ENCODE measurements around the gene FBXW11. TPM values are rescaled to one million over a fixed set of nuclear protein-coding genes. Genes with fewer than 3 reads are reported as not detected.

Gene FBXW11
- total RNA-seq, 1 experiment from 2014 or later = 85.3 TPM

DNA sequence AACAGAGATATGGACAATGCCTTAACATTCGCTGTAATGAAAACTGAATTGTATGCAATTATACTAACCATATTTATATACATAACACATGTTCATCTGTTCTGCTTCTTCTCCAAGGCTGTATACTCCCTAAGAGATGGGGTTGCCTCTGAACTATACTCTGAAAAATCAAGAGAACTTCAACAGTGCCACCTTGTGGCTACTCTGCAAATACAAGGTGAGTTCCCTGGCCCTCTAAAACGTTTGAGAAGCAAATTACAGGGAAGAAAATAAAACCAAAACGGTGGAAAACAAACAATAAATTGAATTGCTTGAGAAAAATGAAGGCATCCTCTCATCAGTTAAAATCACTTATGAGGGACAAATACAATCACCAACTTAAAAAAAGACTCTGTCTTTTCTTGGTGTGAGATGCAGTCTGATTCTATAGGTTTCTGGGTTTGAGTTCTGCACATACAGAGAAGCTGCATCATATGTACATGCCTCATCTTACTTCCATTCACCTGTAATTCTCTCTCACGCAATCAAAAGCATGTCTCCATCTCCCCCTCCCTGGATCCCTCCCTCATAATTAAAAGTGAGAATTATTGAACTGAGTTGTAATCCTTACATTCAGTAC is 98.6 kb downstream of the FBXW11 start:
- peak; percentile 35 for DNase-seq
- no peaks in the 10 kb centered on the region for H3K9me3 ChIP-seq (ENCODE audit: control insufficient read depth, low read depth, low read length)
- H2BK5ac ChIP-seq (ENCODE audit: insufficient read length, low read length) = no peak overlapping the region
- no peak overlapping the region for H3K27ac ChIP-seq (ENCODE audit: insufficient read length, low read depth, low read length)
- H4K5ac ChIP-seq (ENCODE audit: insufficient read length, low read depth, low read length) = no peak overlapping the region
- H2BK15ac ChIP-seq (ENCODE audit: low read depth, low read length) = no peak overlapping the region
- H3K14ac ChIP-seq (ENCODE audit: insufficient read depth, low read length) = no peak overlapping the region
- peak overlapping the region in 1 of 3 experiments; percentile 25; a peak in 1 of 7 replicates for H3K27ac Mint-ChIP-seq
- H3K4me1 ChIP-seq (ENCODE audit: insufficient read depth, low read length) = no peaks in the 10 kb centered on the region; the same call in 1 of the 2 replicates
- no peak overlapping the region for H2BK20ac ChIP-seq (ENCODE audit: low read depth, low read length, poor library complexity, severe bottlenecking)
- no peak overlapping the region for H3K9ac ChIP-seq (ENCODE audit: extremely low read depth, insufficient read length, low read length)
- H3K18ac ChIP-seq (ENCODE audit: insufficient read length, low read depth, low read length) = no peak overlapping the region
- peaks cover 0 to 13% (median 12%) of the 10 kb centered on the region in 3 experiments; a peak in 6 of 7 replicates for H3K36me3 Mint-ChIP-seq (ENCODE audit: insufficient read depth in 1 of 3, low read depth in 3 of 3)
- peak; percentile 88 for TF ChIP-seq CTCF (conservative IDR thresholded peaks at IDR 0.05)
- no peaks in the 10 kb centered on the region for H3K27me3 Mint-ChIP-seq (ENCODE audit: low read depth)
- no CpG with 5 or more reads among the region's 4 CpGs for WGBS (ENCODE audit: extremely low coverage, insufficient read length, low lambda C conversion rate)
- H3K27me3 ChIP-seq (ENCODE audit: insufficient read depth, low read length) = no peaks in the 10 kb centered on the region
- no peak overlapping the region for H4K91ac ChIP-seq (ENCODE audit: insufficient read length, low read depth, low read length)
- H3T11ph ChIP-seq (ENCODE audit: low read length) = no peak overlapping the region
- no peak overlapping the region for H2AK5ac ChIP-seq (ENCODE audit: insufficient read length, low read length)
- H3K4me3 Mint-ChIP-seq = no peak overlapping the region
- H2AFZ ChIP-seq (ENCODE audit: low read length) = no peak overlapping the region
- no peaks in the 10 kb centered on the region for H4K20me1 ChIP-seq (ENCODE audit: control insufficient read depth, insufficient read depth, insufficient read length)
- no peak overlapping the region for H3K4me2 ChIP-seq (ENCODE audit: insufficient read depth, insufficient read length, low read length)
- H3K4ac ChIP-seq (ENCODE audit: low read depth, low read length) = no peak overlapping the region
- H3K79me2 ChIP-seq (ENCODE audit: insufficient read depth, low read length) = peaks cover 18% of the 10 kb centered on the region; the same call in 1 of the 2 replicates
- H2BK120ac ChIP-seq (ENCODE audit: low read depth, low read length, poor library complexity, severe bottlenecking) = no peak overlapping the region
- H3K4me1 Mint-ChIP-seq = peaks cover 29 to 35% of the 10 kb centered on the region in 2 experiments
- H3K23ac ChIP-seq (ENCODE audit: insufficient read length, low read depth, low read length) = no peak overlapping the region
- peaks cover 11% of the 10 kb centered on the region for H3K79me1 ChIP-seq (ENCODE audit: insufficient read depth, low read depth, low read length, poor library complexity, severe bottlenecking)
- H4K8ac ChIP-seq (replicated peaks; ENCODE audit: insufficient read length, low read depth, low read length) = no peak overlapping the region
- H2BK12ac ChIP-seq (ENCODE audit: insufficient read length, low read depth, low read length) = no peak overlapping the region
- no peak overlapping the region for H3K56ac ChIP-seq (ENCODE audit: insufficient read length, low read depth, low read length)
- H3K9me3 Mint-ChIP-seq = no peaks in the 10 kb centered on the region
- H3K23me2 ChIP-seq (ENCODE audit: insufficient read length, low read depth, low read length, poor library complexity, severe bottlenecking) = no peaks in the 10 kb centered on the region
